ENCODE measurements around the gene MYL6B. TPM values are rescaled to one million over a fixed set of nuclear protein-coding genes. Genes with fewer than 3 reads are reported as not detected.
A peak's percentile ranks its signal among the peaks of the same experiment; 100 is the strongest.

MYL6B gene
- total and polyA plus RNA-seq, 2 of the 4 experiments (the other 2 are of a cell fraction) = 78.3 to 112 TPM

- no peaks in the 10 kb centered on the region for H3K9me3 ChIP-seq (ENCODE audit: control insufficient read depth, insufficient read depth, low read length)
- TF ChIP-seq MAFK (IDR thresholded peaks at IDR 0.05; ENCODE audit: low read depth, low read length) (no peak), CTCF (conservative IDR thresholded peaks at IDR 0.05; ENCODE audit: low read depth, low read length) (no peak), MAZ (IDR thresholded peaks at IDR 0.05; ENCODE audit: borderline replicate concordance, low read depth, low read length) (no peak), POLR2A (IDR thresholded peaks at IDR 0.05; ENCODE audit: low read depth, low read length) (no peak), USF2 (IDR thresholded peaks at IDR 0.05; ENCODE audit: low read depth, low read length) (no peak), ELK1 (IDR thresholded peaks at IDR 0.05; ENCODE audit: borderline replicate concordance, low read depth, low read length) (no peak), CHD1 (IDR thresholded peaks at IDR 0.05; ENCODE audit: low read depth, low read length) (no peak), CEBPB (IDR thresholded peaks at IDR 0.05; ENCODE audit: low read depth, low read length) (no peak), NFE2L2 (IDR thresholded peaks at IDR 0.05; ENCODE audit: low read depth, low read length) (no peak), RAD21 (IDR thresholded peaks at IDR 0.05; ENCODE audit: low read length) (no peak), BHLHE40 (IDR thresholded peaks at IDR 0.05; ENCODE audit: low read depth, low read length) (no peak)
- no peak overlapping the region for H2AFZ ChIP-seq (replicated peaks; ENCODE audit: low read length, poor library complexity)
- no peaks in the 10 kb centered on the region for H3K27me3 ChIP-seq (ENCODE audit: control insufficient read depth, insufficient read depth, low read length)
- H4K91ac ChIP-seq (ENCODE audit: insufficient read depth, low read depth, low read length) = no peak overlapping the region
- H3K4me3 ChIP-seq (ENCODE audit: insufficient read depth, low read depth, low read length) = no peak overlapping the region
- in situ Hi-C loops (cut with MboI; ENCODE audit: low sequenced_read_pairs) = no loop called here
- no peak overlapping the region for H3K27ac ChIP-seq (ENCODE audit: insufficient read depth, low read length)
- H3K4me1 ChIP-seq (ENCODE audit: control insufficient read depth, insufficient read depth, low read length) = peaks cover 10% of the 10 kb centered on the region
- H2AK9ac ChIP-seq (replicated peaks; ENCODE audit: low read depth, low read length, poor library complexity) = no peak overlapping the region
- H3K56ac ChIP-seq (ENCODE audit: extremely low read depth, insufficient read depth, low read length) = no peak overlapping the region
- no peak overlapping the region for H3K23ac ChIP-seq (ENCODE audit: low read depth, low read length)
- no peak overlapping the region for H2BK20ac ChIP-seq (ENCODE audit: low read depth, low read length)
- no peak overlapping the region for H2BK15ac ChIP-seq (ENCODE audit: low read depth, low read length)
- no peak overlapping the region for H3K9ac ChIP-seq (ENCODE audit: low read depth, low read length)
- dilution Hi-C loops (cut with HindIII; ENCODE audit: low sequenced_read_pairs, unreplicated experiment) = no loop called here
- no peak overlapping the region for H3K18ac ChIP-seq (ENCODE audit: low read depth, low read length)
- H2AK5ac ChIP-seq (ENCODE audit: low read depth, low read length) = no peak overlapping the region
- no TSS peak for BruUV-seq (replicated peaks)
- H4K5ac ChIP-seq (ENCODE audit: low read depth, low read length) = no peak overlapping the region
- H3K36me3 ChIP-seq (ENCODE audit: control insufficient read depth, insufficient read depth, low read length) = peaks cover 4% of the 10 kb centered on the region; the same call in 1 of the 2 replicates
- ATAC-seq (ENCODE audit: low read depth) (no peak), DNase-seq (peak; percentile 43)
- peaks cover 22 to 40% of the 10 kb centered on the region in 2 experiments for H3K79me1 ChIP-seq (ENCODE audit: low read depth in 1 of 2, low read length in 2 of 2)
- POLR2A ChIA-PET (ENCODE audit: unreplicated experiment) = interaction anchor here (0.6 kb wide), 1 partner anchor 8 kb away, joined by 4 read pairs; no protein-coding TSS in a partner anchor
- H4K8ac ChIP-seq (ENCODE audit: low read depth in 2 of 2, low read length in 2 of 2) = no peak overlapping the region; a peak in 2 of 4 replicates
- intact Hi-C loops (cut with micrococcal nuclease) = no loop called here
- no peak overlapping the region for H3K4me2 ChIP-seq (ENCODE audit: low read depth, low read length)
- peaks cover 19% of the 10 kb centered on the region for H3K9me1 ChIP-seq (ENCODE audit: insufficient read depth, low read length)
- WGBS, 2 experiments (ENCODE audit: extremely low coverage in 2 of 2, insufficient read length in 1 of 2) = no CpG with 5 or more reads among the region's 3 CpGs
- no peaks in the 10 kb centered on the region for H4K20me1 ChIP-seq (ENCODE audit: insufficient read depth, low read length)
- H3K14ac ChIP-seq (replicated peaks; ENCODE audit: low read depth, low read length) = no peak overlapping the region
- no peak overlapping the region for H2BK120ac ChIP-seq (ENCODE audit: low read depth, low read length)
- H2BK5ac ChIP-seq (ENCODE audit: low read depth, low read length, poor library complexity, severe bottlenecking) = no peak overlapping the region
- CTCF ChIA-PET = interaction anchor here (0.6 kb wide), 1 partner anchor 11 kb away, joined by 3 read pairs; no protein-coding TSS in a partner anchor
- H3K4ac ChIP-seq (ENCODE audit: low read depth, low read length) = no peak overlapping the region
These were observed 1.8 kb upstream of the MYL6B start for GRCh38 chr12:56150563-56150962.

All from IMR-90 (cell line).